ENCODE data around the gene FOXC1.

Gene FOXC1

GRCh38 chr6:1570848-1571247 lies 38.9 kb upstream of the FOXC1 start:
- no peak for DNase-seq (ENCODE audit: low read depth, low spot score)
- no peak for TF ChIP-seq CTCF (IDR thresholded peaks at IDR 0.05; ENCODE audit: insufficient read depth, low read length, missing control alignments)
- no peak overlapping the region for H3K4me3 ChIP-seq (ENCODE audit: low read depth, low read length)
- ChIA-PET CTCF (interaction anchor here (1.2 kb wide), 2 partner anchors 19 to 1064 kb away, joined by 3 read pairs; no protein-coding TSS in a partner anchor), POLR2A (no interaction called here)

- no peak for TF ChIP-seq CTCF (IDR thresholded peaks at IDR 0.05; ENCODE audit: insufficient read depth, low read length, missing control alignments)
- no peak overlapping the region for H3K4me3 ChIP-seq (ENCODE audit: low read depth, low read length)
- DNase-seq (ENCODE audit: low read depth, low spot score) = no peak
- ChIA-PET CTCF (interaction anchor here (1.4 to 3.4 kb wide), 4 partner anchors 9 to 26 kb away, joined by 3 to 13 read pairs (median 6); no protein-coding TSS in a partner anchor), POLR2A (no interaction called here)
These were observed 36.8 kb upstream of the FOXC1 start for GRCh38 chr6:1572892-1573291.

GRCh38 chr6:1574083-1574761 lies 35.5 kb upstream of the FOXC1 start:
- TF ChIP-seq CTCF (IDR thresholded peaks at IDR 0.05; ENCODE audit: insufficient read depth, low read length, missing control alignments) = no peak
- no peak for DNase-seq (ENCODE audit: low read depth, low spot score)
- CTCF ChIA-PET = interaction anchor here (0.7 to 3.4 kb wide), 6 partner anchors 10 to 1176 kb away, joined by 3 to 13 read pairs (median 4); no protein-coding TSS in a partner anchor
- POLR2A ChIA-PET = no interaction called here
- no peak overlapping the region for H3K4me3 ChIP-seq (ENCODE audit: low read depth, low read length)

- ChIA-PET CTCF (interaction anchor here (1.0 to 3.4 kb wide), 5 partner anchors 14 to 1175 kb away, joined by 3 to 13 read pairs (median 3); no protein-coding TSS in a partner anchor), POLR2A (no interaction called here)
- DNase-seq (ENCODE audit: low read depth, low spot score) = no peak
- H3K4me3 ChIP-seq (ENCODE audit: low read depth, low read length) = no peak overlapping the region
- TF ChIP-seq CTCF (IDR thresholded peaks at IDR 0.05; ENCODE audit: insufficient read depth, low read length, missing control alignments) = no peak
These were observed 34.9 kb upstream of the FOXC1 start for GRCh38 chr6:1574890-1575209.

GRCh38 chr6:1575210-1576041 lies 34.3 kb upstream of the FOXC1 start:
- CTCF ChIA-PET = interaction anchor here (1.0 kb wide), 3 partner anchors 14 to 21 kb away, joined by 3 to 4 read pairs (median 3); no protein-coding TSS in a partner anchor
- no peak overlapping the region for H3K4me3 ChIP-seq (ENCODE audit: low read depth, low read length)
- DNase-seq (ENCODE audit: low read depth, low spot score) = no peak
- POLR2A ChIA-PET = no interaction called here
- TF ChIP-seq CTCF (IDR thresholded peaks at IDR 0.05; ENCODE audit: insufficient read depth, low read length, missing control alignments) = no peak

GRCh38 chr6:1576166-1576565 lies 33.5 kb upstream of the FOXC1 start:
- H3K4me3 ChIP-seq (ENCODE audit: low read depth, low read length) = no peak overlapping the region
- no peak for TF ChIP-seq CTCF (IDR thresholded peaks at IDR 0.05; ENCODE audit: insufficient read depth, low read length, missing control alignments)
- POLR2A ChIA-PET = no interaction called here
- CTCF ChIA-PET = interaction anchor here (2.0 kb wide), 1 partner anchor 20 kb away, joined by 9 read pairs; no protein-coding TSS in a partner anchor
- no peak for DNase-seq (ENCODE audit: low read depth, low spot score)
